ENCODE measurements around the gene ZDHHC6. TPM values are rescaled to one million over a fixed set of nuclear protein-coding genes. Genes with fewer than 3 reads are reported as not detected.

Gene ZDHHC6
- total RNA-seq, 1 experiment from 2014 or later = 35.2 TPM

GRCh38 chr10:112490545-112490944 lies 43.8 kb upstream of the ZDHHC6 start:
- H3K36me3 Mint-ChIP-seq (ENCODE audit: insufficient read depth in 1 of 3, low read depth in 3 of 3) = no peaks in the 10 kb centered on the region
- H3K9me3 Mint-ChIP-seq = no peaks in the 10 kb centered on the region
- H3K4me1 Mint-ChIP-seq = peaks cover 5 to 12% of the 10 kb centered on the region in 2 experiments; a peak in 3 of 4 replicates
- no CpG with 5 or more reads among the region's 2 CpGs for WGBS (ENCODE audit: extremely low coverage, insufficient read length, low lambda C conversion rate)
- no peaks in the 10 kb centered on the region for H3K79me1 ChIP-seq (ENCODE audit: insufficient read depth, low read depth, low read length, poor library complexity, severe bottlenecking)
- H4K20me1 ChIP-seq (ENCODE audit: control insufficient read depth, insufficient read depth, insufficient read length) = no peaks in the 10 kb centered on the region
- no peak overlapping the region for H4K91ac ChIP-seq (ENCODE audit: insufficient read length, low read depth, low read length)
- no peak overlapping the region for H2BK15ac ChIP-seq (ENCODE audit: low read depth, low read length)
- H3K27ac Mint-ChIP-seq = no peak overlapping the region
- no peak overlapping the region for H2BK5ac ChIP-seq (ENCODE audit: insufficient read length, low read length)
- no peak overlapping the region for H3K14ac ChIP-seq (ENCODE audit: insufficient read depth, low read length)
- no peak for DNase-seq
- H3K9me3 ChIP-seq (ENCODE audit: control insufficient read depth, low read depth, low read length) = no peaks in the 10 kb centered on the region
- H2BK20ac ChIP-seq (ENCODE audit: low read depth, low read length, poor library complexity, severe bottlenecking) = no peak overlapping the region
- no peak overlapping the region for H3K4ac ChIP-seq (ENCODE audit: low read depth, low read length)
- H3K4me2 ChIP-seq (ENCODE audit: insufficient read depth, insufficient read length, low read length) = no peak overlapping the region
- no peak overlapping the region for H3K23ac ChIP-seq (ENCODE audit: insufficient read length, low read depth, low read length)
- no peak overlapping the region for H4K5ac ChIP-seq (ENCODE audit: insufficient read length, low read depth, low read length)
- TF ChIP-seq, protein P1, sequence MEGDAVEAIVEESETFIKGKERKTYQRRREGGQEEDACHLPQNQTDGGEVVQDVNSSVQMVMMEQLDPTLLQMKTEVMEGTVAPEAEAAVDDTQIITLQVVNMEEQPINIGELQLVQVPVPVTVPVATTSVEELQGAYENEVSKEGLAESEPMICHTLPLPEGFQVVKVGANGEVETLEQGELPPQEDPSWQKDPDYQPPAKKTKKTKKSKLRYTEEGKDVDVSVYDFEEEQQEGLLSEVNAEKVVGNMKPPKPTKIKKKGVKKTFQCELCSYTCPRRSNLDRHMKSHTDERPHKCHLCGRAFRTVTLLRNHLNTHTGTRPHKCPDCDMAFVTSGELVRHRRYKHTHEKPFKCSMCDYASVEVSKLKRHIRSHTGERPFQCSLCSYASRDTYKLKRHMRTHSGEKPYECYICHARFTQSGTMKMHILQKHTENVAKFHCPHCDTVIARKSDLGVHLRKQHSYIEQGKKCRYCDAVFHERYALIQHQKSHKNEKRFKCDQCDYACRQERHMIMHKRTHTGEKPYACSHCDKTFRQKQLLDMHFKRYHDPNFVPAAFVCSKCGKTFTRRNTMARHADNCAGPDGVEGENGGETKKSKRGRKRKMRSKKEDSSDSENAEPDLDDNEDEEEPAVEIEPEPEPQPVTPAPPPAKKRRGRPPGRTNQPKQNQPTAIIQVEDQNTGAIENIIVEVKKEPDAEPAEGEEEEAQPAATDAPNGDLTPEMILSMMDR (conservative IDR thresholded peaks at IDR 0.05) = no peak
- H3K4me3 Mint-ChIP-seq = no peak overlapping the region
- H3K27me3 ChIP-seq (ENCODE audit: insufficient read depth, low read length) = no peaks in the 10 kb centered on the region
- no peak overlapping the region for H3K56ac ChIP-seq (ENCODE audit: insufficient read length, low read depth, low read length)
- H4K8ac ChIP-seq (replicated peaks; ENCODE audit: insufficient read length, low read depth, low read length) = no peak overlapping the region
- no peak overlapping the region for H2AK5ac ChIP-seq (ENCODE audit: insufficient read length, low read length)
- no peaks in the 10 kb centered on the region for H3K27me3 Mint-ChIP-seq (ENCODE audit: low read depth)
- no peak overlapping the region for H3K27ac ChIP-seq (ENCODE audit: insufficient read length, low read depth, low read length)
- no peaks in the 10 kb centered on the region for H3K79me2 ChIP-seq (ENCODE audit: insufficient read depth, low read length)
- no peaks in the 10 kb centered on the region for H3K4me1 ChIP-seq (ENCODE audit: insufficient read depth, low read length)
- no peak overlapping the region for H3T11ph ChIP-seq (ENCODE audit: low read length)
- no peak overlapping the region for H2AFZ ChIP-seq (ENCODE audit: low read length)
- H2BK120ac ChIP-seq (ENCODE audit: low read depth, low read length, poor library complexity, severe bottlenecking) = no peak overlapping the region
- H3K9ac ChIP-seq (ENCODE audit: extremely low read depth, insufficient read length, low read length) = no peak overlapping the region
- no peak overlapping the region for H3K18ac ChIP-seq (ENCODE audit: insufficient read length, low read depth, low read length)
- H2BK12ac ChIP-seq (ENCODE audit: insufficient read length, low read depth, low read length) = no peak overlapping the region
- H3K23me2 ChIP-seq (ENCODE audit: insufficient read length, low read depth, low read length, poor library complexity, severe bottlenecking) = no peaks in the 10 kb centered on the region

Data from H9 (cell line).